H1 (cell line): Measurements from ENCODE around the gene MAST2.
"Not testable (repeated sequence)": the region's sequence is repeated elsewhere in the genome, so short reads cannot be mapped to it uniquely, and the experiment has no call there.

Source experiments
- ASH2L ChIP-seq: fragments of 200-600, 300-600 bp; sonication (generic); IDR thresholded peaks from one replicate; pipeline ENCODE4 v1.7.1; 2017; ENCODE audit warnings: low read length
- CREB1 ChIP-seq: IDR thresholded peaks from 2 replicates; pipeline ENCODE4 v1.6.1; 2012; ENCODE audit warnings: inconsistent platforms
- CTCF ChIP-seq, 3 experiments: IDR thresholded peaks; 1 replicate in 2 of 3; 2 replicates in 1 of 3; pipeline versions ENCODE4 v1.5.1 to v1.6.1; 2011; ENCODE audit warnings: low read length in 3 of 3, mild to moderate bottlenecking in 3 of 3, inconsistent platforms in 2 of 3, low read depth in 1 of 3, moderate library complexity in 1 of 3; ENCODE audit not compliant: insufficient read depth in 1 of 3; ENCODE audit errors: control extremely low read depth in 1 of 3
- E2F6 ChIP-seq: IDR thresholded peaks from 2 replicates; pipeline ENCODE4 v1.6.1; 2012; ENCODE audit warnings: inconsistent platforms
- EZH2 ChIP-seq: fragments of 200-600 bp; sonication (generic); IDR thresholded peaks from 2 replicates; pipeline ENCODE4 v1.7.1; 2012; ENCODE audit warnings: low read depth, mild to moderate bottlenecking, moderate library complexity, low read length, inconsistent platforms; ENCODE audit not compliant: severe bottlenecking
- POLR2A ChIP-seq, 2 experiments: IDR thresholded peaks; 1 replicate in 1 of 2; 2 replicates in 1 of 2; pipeline ENCODE4 v1.6.1; 2011; ENCODE audit warnings: low read depth in 2 of 2, low read length in 2 of 2, mild to moderate bottlenecking in 2 of 2; ENCODE audit errors: control extremely low read depth in 1 of 2
- POLR2AphosphoS5 ChIP-seq: IDR thresholded peaks from 2 replicates; pipeline ENCODE4 v1.6.1; 2011; ENCODE audit warnings: low read depth, low read length
- RAD21 ChIP-seq, 2 experiments: IDR thresholded peaks in 1 of 2; conservative IDR thresholded peaks in 1 of 2; 2 replicates each; pipeline ENCODE4 v1.6.1; 2011; ENCODE audit warnings: low read depth in 2 of 2, low read length in 2 of 2, improper control_type of control experiment in 1 of 2, inconsistent platforms in 1 of 2, mild to moderate bottlenecking in 1 of 2, moderate library complexity in 1 of 2
- TAF1 ChIP-seq: IDR thresholded peaks from 2 replicates; pipeline ENCODE4 v1.6.1; 2011; ENCODE audit warnings: mild to moderate bottlenecking, low read depth, low read length
- TCF12 ChIP-seq: IDR thresholded peaks from 2 replicates; pipeline ENCODE4 v1.6.1; 2011; ENCODE audit warnings: low read depth, mild to moderate bottlenecking, low read length
- USF2 ChIP-seq: IDR thresholded peaks from 2 replicates; pipeline ENCODE4 v1.6.1; 2011; ENCODE audit warnings: low read length, improper control_type of control experiment
- YY1 ChIP-seq: IDR thresholded peaks from 2 replicates; pipeline ENCODE4 v1.6.1; 2011; ENCODE audit warnings: low read depth, mild to moderate bottlenecking, low read length

GRCh38 chr1:45838322-45838721 is 34.9 kb downstream of the MAST2 start:
- TF ChIP-seq YY1; POLR2AphosphoS5; E2F6; TCF12; POLR2A (IDR thresholded peaks at IDR 0.05; ENCODE audit: control extremely low read depth in 1 of 2, low read depth in 2 of 2, low read length in 2 of 2); EZH2; USF2; CTCF (IDR thresholded peaks at IDR 0.05; ENCODE audit: control extremely low read depth in 1 of 3, insufficient read depth in 1 of 3, low read depth in 1 of 3, low read length in 3 of 3); ASH2L; TAF1; CREB1; RAD21 (IDR thresholded peaks at IDR 0.05 in 1 of 2, conservative IDR thresholded peaks at IDR 0.05 in 1 of 2; ENCODE audit: low read depth in 2 of 2, low read length in 2 of 2): not testable (repeated sequence)
